ENCODE data around the gene SLF2.
"Not testable (repeated sequence)": the region's sequence is repeated elsewhere in the genome, so short reads cannot be mapped to it uniquely, and the experiment has no call there.

Gene SLF2

DNA sequence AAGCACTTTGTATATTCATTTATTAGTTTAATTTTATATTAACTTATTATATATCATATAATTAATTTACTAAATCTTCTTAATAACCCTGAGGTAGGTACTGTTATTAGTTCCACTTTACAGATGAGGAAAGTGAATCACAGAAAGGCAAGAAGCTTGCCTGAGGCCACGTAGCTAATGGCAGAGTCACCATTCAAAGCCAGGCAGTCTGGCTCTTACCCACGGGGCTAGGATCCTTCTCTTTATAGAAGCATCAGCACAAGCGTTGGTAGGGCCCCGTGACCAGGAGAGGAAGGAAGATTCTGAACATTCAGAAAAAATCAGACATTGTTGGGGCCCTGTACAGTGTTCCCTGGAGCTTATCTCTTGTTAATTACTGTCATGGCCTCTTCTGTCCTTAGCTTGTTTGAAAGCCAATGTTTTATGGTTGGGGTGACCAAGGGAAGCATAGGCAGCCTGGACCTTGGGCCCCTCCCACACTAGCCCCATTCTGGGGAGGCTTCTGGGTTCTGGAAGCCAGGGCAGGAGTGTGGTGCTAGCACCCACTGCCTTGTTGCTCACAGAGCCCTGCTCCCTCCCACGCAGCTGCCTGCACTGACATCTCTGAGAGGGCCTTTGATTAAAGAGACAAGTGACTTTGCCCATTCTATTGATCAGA, 31.1 kb upstream of the SLF2 start:
- no peak for DNase-seq

- DNase-seq = no peak
These were observed 30.5 kb upstream of the SLF2 start for GRCh38 chr10:100882252-100882651.

GRCh38 chr10:100882671-100883311, 30.0 kb upstream of the SLF2 start:
- no peak for DNase-seq

DNA sequence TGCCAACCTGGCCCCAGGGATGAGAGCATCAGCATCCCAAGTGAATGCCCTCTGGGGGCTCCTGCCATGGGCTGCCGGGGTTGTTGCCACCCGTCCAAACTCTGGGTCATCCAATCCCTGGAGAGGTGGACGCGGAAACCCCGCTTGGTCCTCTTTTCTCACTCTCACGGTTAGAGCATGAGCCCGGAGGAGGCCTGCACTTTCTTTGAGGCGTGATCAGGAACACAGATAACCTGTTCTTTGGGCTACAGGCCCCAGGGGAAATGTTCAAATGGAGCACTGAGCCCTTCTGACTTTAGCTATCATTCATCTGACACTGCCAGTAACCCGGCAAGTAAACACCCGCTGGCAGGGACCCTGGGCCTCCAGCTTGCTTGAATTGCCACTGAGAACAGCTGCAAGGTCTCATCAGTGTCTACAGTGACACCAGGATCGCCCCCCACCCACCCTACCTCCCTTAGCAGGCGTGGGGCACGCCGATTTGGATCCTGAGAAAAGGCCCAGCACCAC, 29.4 kb upstream of the SLF2 start:
- no peak for DNase-seq

GRCh38 chr10:100885611-100886010, 27.2 kb upstream of the SLF2 start:
- DNase-seq = not testable (repeated sequence)

DNA sequence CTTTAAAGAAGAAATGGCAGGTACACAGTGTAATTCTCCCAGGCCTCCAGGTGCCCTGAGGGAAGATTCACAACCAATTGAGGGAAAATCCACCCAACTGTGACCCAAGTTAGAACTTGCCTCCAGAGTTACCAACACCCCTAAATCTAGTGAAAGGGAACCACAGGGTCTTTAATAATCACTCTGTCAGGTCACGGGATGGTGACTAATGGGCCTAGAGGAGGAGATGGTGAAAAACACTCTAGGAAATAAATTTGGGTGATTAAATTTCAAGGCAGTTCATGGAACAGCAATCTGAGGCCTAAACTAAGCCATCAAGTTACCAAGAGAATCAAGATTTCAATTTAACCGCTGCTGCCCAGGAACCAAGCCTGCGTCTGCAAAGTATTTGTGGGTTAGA, 26.7 kb upstream of the SLF2 start:
- DNase-seq = no peak

DNA sequence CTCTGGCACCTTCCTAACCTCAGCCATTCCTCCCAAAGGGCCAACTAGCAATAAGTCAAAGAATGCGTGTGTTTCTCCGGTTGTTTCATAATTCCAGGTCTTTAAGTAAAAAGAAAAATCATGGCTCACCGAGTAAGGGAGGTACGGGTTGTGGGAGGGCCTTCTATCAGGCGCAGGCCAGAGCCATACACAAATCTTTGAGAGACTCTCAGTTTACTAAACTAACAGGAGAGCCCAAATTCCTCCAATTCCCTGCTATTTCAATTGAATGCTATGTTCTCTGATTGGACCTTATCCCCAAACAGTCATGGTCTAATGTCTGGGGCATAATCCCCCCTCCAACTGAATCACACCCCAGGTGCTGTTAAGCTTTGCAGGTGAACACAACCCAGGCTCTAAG, 26.2 kb upstream of the SLF2 start:
- DNase-seq = no peak

DNA sequence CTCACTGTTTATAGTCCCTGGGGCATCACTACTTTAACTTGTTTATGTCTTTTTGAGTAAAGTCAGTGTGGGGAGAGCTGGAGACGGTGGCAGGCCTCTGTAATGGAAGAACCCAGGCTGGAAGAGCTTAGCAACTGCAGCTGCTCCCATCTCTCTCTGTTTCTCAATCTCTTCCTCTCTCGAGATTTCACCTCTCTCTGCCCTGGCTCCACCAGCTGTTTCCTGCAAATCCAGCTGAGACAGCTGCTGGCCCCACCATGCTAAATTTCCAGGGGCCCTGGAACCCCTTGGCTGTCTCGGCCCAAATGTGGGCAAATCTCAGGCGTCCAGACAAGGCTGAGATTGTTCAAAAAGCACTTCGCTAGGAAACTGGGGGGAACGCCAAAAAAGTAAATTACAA, 25.8 kb upstream of the SLF2 start:
- DNase-seq = no peak

DNA sequence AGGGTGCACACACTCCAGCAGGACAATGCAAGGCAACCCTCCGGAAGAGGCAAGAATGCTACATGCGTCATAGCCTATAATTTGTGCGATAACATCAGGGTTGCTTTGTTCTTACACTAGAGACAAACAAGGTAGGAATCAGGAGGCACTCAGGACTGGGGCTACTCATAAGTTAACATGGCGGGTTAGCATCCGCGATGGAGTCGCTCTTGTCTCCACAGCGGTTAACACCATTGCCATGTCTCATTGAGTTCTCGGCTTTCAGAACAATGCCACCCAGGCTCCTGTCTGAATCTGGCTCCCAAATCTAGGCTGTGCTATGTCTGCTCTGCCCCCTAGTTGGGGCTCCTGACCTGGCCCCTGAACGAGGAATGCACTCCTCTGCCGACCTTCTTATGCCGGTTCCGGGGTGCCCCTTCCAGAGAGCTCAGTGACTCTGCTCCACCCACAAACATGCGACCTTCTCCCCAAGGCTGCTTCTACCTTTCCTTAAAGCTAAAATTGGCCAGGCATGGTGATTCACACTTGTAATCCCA, 24.9 kb upstream of the SLF2 start:
- DNase-seq = no peak

DNA sequence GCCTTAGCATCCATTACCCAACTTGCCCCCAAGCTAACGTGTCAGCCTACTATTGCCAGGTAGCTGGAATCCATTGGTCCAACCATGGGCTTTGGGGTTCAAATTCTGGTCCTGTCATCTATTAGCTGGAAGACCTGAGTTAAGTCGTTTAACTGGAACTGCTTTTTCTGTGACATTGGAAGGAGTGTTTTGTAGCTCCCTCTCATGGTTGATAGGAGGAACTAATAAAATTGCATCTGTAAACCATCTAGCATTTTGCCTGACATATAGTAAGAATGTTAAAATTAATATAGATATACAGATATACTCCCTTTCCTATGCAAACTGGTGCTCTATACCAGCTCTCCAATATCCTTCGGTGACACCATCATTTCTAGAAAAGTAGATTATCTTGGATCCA, 23.8 kb upstream of the SLF2 start:
- DNase-seq = no peak

DNA sequence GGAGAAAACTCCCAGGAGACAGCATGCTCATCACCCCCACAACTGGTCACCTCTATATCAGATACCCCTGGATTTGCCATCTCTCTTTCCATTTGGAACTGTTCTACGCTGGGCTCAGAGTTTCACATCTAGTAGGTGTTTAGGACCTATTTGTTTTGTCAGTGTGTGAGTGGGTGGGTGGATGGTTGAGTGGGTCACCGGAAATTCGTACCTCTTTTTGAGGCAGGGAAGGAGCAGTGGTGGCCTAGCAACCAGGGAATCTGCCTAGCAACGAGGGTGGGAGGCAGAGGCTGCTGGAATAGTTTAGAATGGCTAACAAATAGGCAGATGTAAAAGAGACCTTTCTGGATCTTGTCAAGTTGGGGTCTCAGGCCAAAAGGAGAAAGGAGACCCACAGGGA, 23.2 kb upstream of the SLF2 start:
- no peak for DNase-seq

DNA sequence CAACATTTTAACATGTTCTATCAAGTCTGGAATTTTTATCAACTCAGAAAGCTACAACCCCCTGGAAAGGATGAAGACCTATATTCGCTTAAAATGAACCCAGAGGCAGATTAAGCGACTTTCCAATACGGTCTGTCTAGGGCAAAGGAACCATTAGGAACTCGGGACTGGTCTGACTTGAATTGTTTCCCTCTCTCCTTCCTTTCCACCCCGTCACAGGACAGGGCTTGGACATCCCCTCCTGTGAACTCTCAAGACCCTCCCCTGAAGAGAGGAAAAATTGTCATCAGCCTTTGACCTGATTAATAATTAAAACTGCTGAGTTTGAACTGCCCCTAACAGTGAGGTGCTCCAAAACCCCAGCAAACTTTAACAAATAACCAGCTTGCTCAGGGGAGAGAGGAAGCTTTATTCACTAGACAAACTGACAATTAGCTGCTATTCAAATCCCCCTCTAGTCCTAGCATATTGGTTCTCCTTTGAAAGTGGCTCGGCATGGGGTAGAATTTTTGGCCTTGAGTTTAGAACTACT, 22.6 kb upstream of the SLF2 start:
- no peak for DNase-seq

GRCh38 chr10:100890673-100891317, 22.0 kb upstream of the SLF2 start:
- no peak for DNase-seq

DNA sequence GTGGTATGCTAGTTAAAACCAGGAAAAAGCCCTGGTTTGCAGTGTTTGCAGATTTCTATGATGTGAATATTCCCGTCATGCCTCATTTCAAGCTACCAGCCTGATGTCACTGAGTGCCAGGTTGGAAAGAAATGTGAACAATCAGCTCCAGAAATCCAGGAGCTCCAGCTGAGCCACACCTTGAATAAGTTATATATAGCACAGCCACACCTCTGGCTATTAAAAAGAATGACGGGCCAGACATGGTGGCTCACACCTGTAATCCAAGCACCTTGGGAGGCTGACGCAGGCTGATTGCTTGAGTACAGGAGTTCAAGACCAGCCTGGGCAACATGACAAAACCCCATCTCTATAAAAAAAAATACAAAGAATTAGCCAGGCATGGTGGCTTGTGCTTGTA, 18.7 kb upstream of the SLF2 start:
- DNase-seq = peak; percentile 13

- no peak for DNase-seq
These were observed 18.0 kb upstream of the SLF2 start for GRCh38 chr10:100894589-100895294.

GRCh38 chr10:100895346-100895745, 17.4 kb upstream of the SLF2 start:
- DNase-seq = no peak

DNA sequence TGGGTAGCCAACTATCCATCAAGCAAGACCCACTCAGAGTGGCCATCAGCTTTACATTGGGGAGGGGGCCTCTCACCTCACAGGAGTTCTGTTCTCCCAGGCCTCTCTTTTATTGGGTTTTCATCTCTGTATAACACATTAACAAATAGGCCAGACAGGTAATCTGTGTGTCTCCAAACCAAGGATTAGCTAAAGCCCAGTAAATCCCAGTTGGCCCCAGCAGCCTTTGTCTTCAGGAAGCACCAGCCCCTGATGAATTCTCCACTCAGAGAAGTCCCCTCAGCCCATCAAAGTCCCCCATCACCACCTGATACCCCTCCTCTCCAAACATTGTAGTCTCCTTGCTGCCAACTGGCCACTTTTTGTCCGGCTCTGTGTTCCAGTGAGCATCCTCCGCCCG, 16.9 kb upstream of the SLF2 start:
- DNase-seq = no peak

DNA sequence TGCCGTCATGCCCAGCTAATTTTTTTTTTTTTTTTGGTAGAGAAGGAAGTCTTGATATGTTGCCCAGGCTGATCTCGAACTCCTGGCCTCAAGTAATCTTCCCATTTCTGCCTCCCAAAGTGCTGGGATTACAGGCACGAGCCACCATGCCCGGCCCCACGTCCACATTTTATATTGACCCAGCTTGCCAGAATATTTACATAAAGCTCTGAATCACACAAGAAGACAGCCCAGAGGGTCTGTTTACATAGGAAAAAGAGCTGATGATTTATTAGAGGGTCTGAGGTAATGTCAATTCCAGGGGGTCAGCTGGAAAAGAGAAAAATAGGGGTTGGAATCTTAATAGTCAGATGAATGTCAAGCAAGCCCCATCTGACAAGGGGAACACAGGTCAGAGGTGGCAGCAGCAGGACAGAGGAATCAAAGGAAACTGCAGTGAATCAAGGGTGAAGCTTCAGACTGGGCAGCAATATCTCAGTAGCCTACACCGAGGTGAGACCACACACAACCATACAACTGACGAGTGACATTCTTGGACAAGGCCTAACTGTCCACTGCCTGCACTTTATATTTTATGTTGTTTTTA, 15.8 kb upstream of the SLF2 start:
- peak; percentile 39 for DNase-seq

DNA sequence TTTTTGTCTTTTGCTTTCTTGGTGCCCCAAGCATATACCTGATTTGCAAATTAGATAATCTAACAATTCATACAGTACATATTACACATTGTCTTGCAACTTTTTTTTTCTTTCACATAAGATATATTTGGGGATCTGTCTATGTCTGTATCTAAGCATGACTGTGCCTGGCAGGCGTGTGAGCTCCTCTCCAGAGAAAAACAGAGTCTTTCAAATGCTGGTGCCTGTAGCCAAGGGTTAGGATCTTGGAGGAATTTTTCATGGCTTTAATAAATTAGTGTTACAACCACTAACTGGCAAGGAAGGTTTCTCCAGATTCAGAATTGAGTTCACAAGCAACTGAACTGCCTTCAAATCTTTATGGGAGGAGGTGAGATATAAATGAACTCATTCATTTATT, 14.8 kb upstream of the SLF2 start:
- DNase-seq = no peak

DNA sequence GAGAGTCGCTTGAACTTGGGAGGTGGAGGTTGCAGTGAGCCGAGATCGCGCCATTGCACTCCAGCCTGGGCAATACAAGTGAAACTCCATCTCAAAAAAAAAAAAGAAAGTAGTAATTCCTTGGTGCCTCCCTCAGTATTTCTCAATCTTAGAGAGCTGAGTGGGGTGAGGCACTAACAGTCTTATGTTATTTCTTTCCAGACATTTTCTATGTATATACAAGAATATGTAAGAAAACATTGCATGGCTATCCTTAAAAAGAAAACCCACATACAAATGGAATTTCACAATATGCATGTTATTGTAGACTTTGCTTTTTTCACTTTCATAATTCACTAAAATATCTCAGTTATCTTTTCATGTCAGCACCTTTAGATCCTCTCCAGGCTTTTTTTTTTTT, 13.6 kb upstream of the SLF2 start:
- no peak for DNase-seq

- no peak for DNase-seq
These were observed 11.7 kb upstream of the SLF2 start for GRCh38 chr10:100901051-100901450.

DNA sequence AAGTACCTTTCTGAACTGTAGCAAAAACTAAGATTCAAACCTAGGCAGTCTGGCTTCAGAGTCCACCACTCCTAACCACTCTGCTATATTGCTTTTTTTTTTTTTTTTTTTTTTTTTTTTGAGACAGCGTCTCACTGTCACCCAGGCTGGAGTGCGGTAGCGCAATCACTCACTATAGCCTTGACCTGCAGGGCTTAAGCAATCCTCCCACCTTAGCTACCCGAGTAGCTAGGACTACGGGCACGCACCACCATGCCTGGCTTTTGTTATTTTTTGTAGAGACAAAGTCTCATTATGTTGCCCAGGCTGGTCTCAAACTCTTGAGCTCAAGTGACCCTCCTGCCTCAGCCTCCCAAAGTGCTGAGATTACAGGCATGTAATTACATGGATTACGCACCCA, 10.1 kb upstream of the SLF2 start:
- DNase-seq = no peak

DNA sequence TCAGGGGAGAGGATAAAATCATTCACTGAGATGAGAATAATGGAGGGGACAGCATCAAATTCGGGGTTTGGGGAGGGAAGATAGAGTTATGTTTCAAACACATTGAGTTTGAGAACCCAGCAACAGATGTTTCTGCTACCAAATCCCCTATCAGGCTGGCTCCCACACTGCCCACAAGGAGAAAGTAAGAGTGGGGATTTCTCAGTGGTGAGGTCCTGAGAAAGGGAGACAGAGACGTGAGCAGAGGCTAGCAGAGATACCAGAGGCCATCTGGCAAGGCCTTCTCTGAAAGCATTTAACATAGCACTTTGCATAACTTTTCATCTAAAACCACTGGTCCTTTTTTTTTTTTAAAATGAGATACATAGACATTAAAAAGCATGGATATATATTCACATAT, 7.8 kb upstream of the SLF2 start:
- no peak for DNase-seq

All from NCI-H146 (cell line).